GM23248 (cell line): ENCODE measurements around the gene PABPC4L. TPM values are rescaled to one million over a fixed set of nuclear protein-coding genes. Genes with fewer than 3 reads are reported as not detected.
A peak's percentile ranks its signal among the peaks of the same experiment; 100 is the strongest.

Experiments
- DNase-seq: peaks from one replicate; pipeline ENCODE4 v3.0.0-alpha.2; 2015
- H2AFZ ChIP-seq: fragments of 200-600 bp; sonication (generic); 2 replicates; pipeline ENCODE4 v1.6.1; 2016; ENCODE audit warnings: antibody characterized with exemption
- H3F3A ChIP-seq: fragments of 200-600 bp; sonication (generic); 2 replicates; pipeline ENCODE4 v1.6.1; 2016; ENCODE audit warnings: mild to moderate bottlenecking, antibody characterized with exemption, mixed run types; ENCODE audit not compliant: insufficient read depth
- H3K27ac ChIP-seq: fragments of 200-600 bp; sonication (generic); 2 replicates; pipeline ENCODE4 v1.5.1; 2016; ENCODE audit warnings: mild to moderate bottlenecking
- H3K27me3 ChIP-seq: fragments of 200-600 bp; sonication (generic); replicated peaks from 2 replicates; pipeline ENCODE4 v1.6.1; 2016; ENCODE audit warnings: mild to moderate bottlenecking; ENCODE audit not compliant: insufficient read depth
- H3K36me3 ChIP-seq: fragments of 200-600 bp; sonication (generic); 2 replicates; pipeline ENCODE4 v1.6.1; 2016; ENCODE audit warnings: low read depth, mild to moderate bottlenecking
- H3K4me1 ChIP-seq: fragments of 200-600 bp; sonication (generic); 2 replicates; pipeline ENCODE4 v1.6.1; 2016; ENCODE audit warnings: mild to moderate bottlenecking; ENCODE audit not compliant: insufficient read depth
- H3K4me2 ChIP-seq: fragments of 200-600 bp; sonication (generic); one replicate; pipeline ENCODE4 v1.6.1; 2016; ENCODE audit warnings: mild to moderate bottlenecking; ENCODE audit not compliant: unreplicated experiment
- H3K4me3 ChIP-seq: fragments of 200-600 bp; sonication (generic); 2 replicates; pipeline ENCODE4 v1.5.1; 2016; ENCODE audit warnings: mild to moderate bottlenecking
- H3K79me2 ChIP-seq: fragments of 200-600 bp; sonication (generic); 2 replicates; pipeline ENCODE4 v1.6.1; 2016; ENCODE audit warnings: mild to moderate bottlenecking; ENCODE audit not compliant: insufficient read depth
- H3K9ac ChIP-seq: fragments of 200-600 bp; sonication (generic); 2 replicates; pipeline ENCODE4 v1.6.1; 2016; ENCODE audit warnings: mild to moderate bottlenecking
- H3K9me2 ChIP-seq: fragments of 200-600 bp; sonication (generic); 2 replicates; pipeline ENCODE4 v1.6.1; 2016; ENCODE audit warnings: mixed run types, mild to moderate bottlenecking, moderate library complexity; ENCODE audit not compliant: insufficient read depth
- H3K9me3 ChIP-seq: fragments of 200-600 bp; sonication (generic); one replicate; pipeline ENCODE4 v1.6.1; 2017; ENCODE audit warnings: low read depth
- H4K20me1 ChIP-seq: fragments of 200-600 bp; sonication (generic); 2 replicates; pipeline ENCODE4 v1.6.0; 2016; ENCODE audit not compliant: insufficient read depth
- EZH2 ChIP-seq: fragments of 200-600 bp; sonication (generic); IDR thresholded peaks from 2 replicates; pipeline ENCODE4 v1.6.1; 2018; ENCODE audit warnings: antibody characterized with exemption, mild to moderate bottlenecking; ENCODE audit not compliant: insufficient read depth, poor library complexity, severe bottlenecking
- EZH2phosphoT487 ChIP-seq: fragments of 200-600 bp; sonication (generic); IDR thresholded peaks from 2 replicates; pipeline ENCODE4 v1.6.1; 2018; ENCODE audit warnings: antibody characterized with exemption, moderate library complexity, mild to moderate bottlenecking, low read depth; ENCODE audit not compliant: insufficient read depth
- WGBS, 2 experiments: methylation state at CpG; one replicate each; pipeline ENCODE4 v1.1.6; 2015 to 2017; ENCODE audit warnings: low lambda C conversion rate in 2 of 2, low coverage in 1 of 2; ENCODE audit errors: missing lambda C conversion rate in 2 of 2; 5-methylcytosine and 5-hydroxymethylcytosine counted together
- in situ Hi-C: fragments of 300-500 bp; cut with MboI; formaldehyde crosslinking; loops from 2 replicates; pipeline ENCODE4 v1.15.0; 2020
- polyA plus RNA-seq: library from polyadenylated mRNA; unstranded; fragments of >200 nt; fragmentation: Nextera tagmentation; extraction: Ambion mirVana; gene quantifications from 2 replicates; pipeline ENCODE4 v1.2.1, GENCODE V29; 2016
- total RNA-seq: library from RNA; depleted of rRNA; stranded (reverse); fragments of >200 nt; shearing (Covaris generic); gene quantifications from 2 replicates; pipeline ENCODE4 v1.2.3, GENCODE V29; 2014

Gene PABPC4L
- total and polyA plus RNA-seq, 2 experiments from 2014 or later = under 0.01 to 0.13 TPM

DNA sequence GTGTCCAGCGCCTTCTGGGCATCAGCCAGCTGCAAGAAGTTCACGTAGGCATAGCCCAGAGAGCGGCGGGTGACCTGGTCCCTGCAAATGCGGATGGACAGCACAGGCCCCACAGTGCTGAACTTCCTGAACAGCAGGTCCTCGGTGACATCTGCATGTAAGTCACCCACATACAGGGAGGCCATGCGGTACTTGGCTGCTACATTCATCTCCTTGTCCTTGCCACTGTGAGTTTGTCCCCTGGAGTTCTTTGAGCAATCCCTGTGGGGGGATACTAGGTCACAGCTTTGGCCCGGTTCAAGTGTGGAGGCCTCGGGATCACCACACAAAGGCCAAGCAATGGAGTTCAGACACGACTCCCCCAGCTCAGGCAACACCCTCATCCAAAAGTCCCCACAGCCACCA is 776 bp downstream of the PABPC4L start:
- DNase-seq = no peak
- no peaks in the 10 kb centered on the region for H3F3A ChIP-seq
- H3K36me3 ChIP-seq = no peaks in the 10 kb centered on the region
- no peaks in the 10 kb centered on the region; the same call in 1 of the 2 replicates for H3K27me3 ChIP-seq
- WGBS, 2 experiments = 42 to 43% methylated on average over 10 of the region's 10 CpGs
- no peaks in the 10 kb centered on the region for H3K79me2 ChIP-seq
- peak overlapping the region; percentile 69 for H3K4me3 ChIP-seq
- no peak overlapping the region for H3K27ac ChIP-seq
- H3K9ac ChIP-seq = peak overlapping the region; percentile 59
- no peaks in the 10 kb centered on the region for H3K9me2 ChIP-seq
- in situ Hi-C loops = no loop called here
- no peaks in the 10 kb centered on the region for H3K9me3 ChIP-seq
- no peaks in the 10 kb centered on the region for H3K4me1 ChIP-seq
- peak overlapping the region; percentile 65 for H3K4me2 ChIP-seq
- TF ChIP-seq EZH2phosphoT487 (no peak), EZH2 (no peak)
- H4K20me1 ChIP-seq = no peaks in the 10 kb centered on the region
- peak overlapping the region; percentile 86 for H2AFZ ChIP-seq

GRCh38 chr4:134189949-134190348 is 11.6 kb downstream of the PABPC4L start:
- Histone ChIP-seq H3K9me3 (no peaks in the 10 kb centered on the region), H3F3A (no peaks in the 10 kb centered on the region), H3K79me2 (no peaks in the 10 kb centered on the region), H3K4me2 (no peak overlapping the region), H4K20me1 (no peaks in the 10 kb centered on the region), H3K4me1 (no peaks in the 10 kb centered on the region), H3K27ac (no peak overlapping the region), H2AFZ (no peak overlapping the region), H3K9me2 (no peaks in the 10 kb centered on the region), H3K36me3 (no peaks in the 10 kb centered on the region), H3K9ac (no peak overlapping the region), H3K4me3 (no peak overlapping the region), H3K27me3 (no peaks in the 10 kb centered on the region)
- in situ Hi-C loops = no loop called here
- WGBS, 2 experiments = 33 to 41% methylated on average over 1 of the region's 1 CpG
- TF ChIP-seq EZH2 (no peak), EZH2phosphoT487 (no peak)
- DNase-seq = no peak

GRCh38 chr4:134189480-134189879 is 12.1 kb downstream of the PABPC4L start:
- Histone ChIP-seq H3K36me3 (no peaks in the 10 kb centered on the region), H3K27ac (no peak overlapping the region), H3K4me2 (no peak overlapping the region), H3K27me3 (no peaks in the 10 kb centered on the region), H4K20me1 (no peaks in the 10 kb centered on the region), H3K4me1 (no peaks in the 10 kb centered on the region), H3K9me3 (no peaks in the 10 kb centered on the region), H3K9me2 (no peaks in the 10 kb centered on the region; the same call in 1 of the 2 replicates), H3K4me3 (no peak overlapping the region), H3K79me2 (no peaks in the 10 kb centered on the region), H2AFZ (no peak overlapping the region), H3F3A (no peaks in the 10 kb centered on the region), H3K9ac (no peak overlapping the region)
- WGBS, 2 experiments = 0% methylated on average over 1 of the region's 1 CpG
- no peak for DNase-seq
- TF ChIP-seq EZH2phosphoT487 (no peak), EZH2 (no peak)
- in situ Hi-C loops = no loop called here

DNA sequence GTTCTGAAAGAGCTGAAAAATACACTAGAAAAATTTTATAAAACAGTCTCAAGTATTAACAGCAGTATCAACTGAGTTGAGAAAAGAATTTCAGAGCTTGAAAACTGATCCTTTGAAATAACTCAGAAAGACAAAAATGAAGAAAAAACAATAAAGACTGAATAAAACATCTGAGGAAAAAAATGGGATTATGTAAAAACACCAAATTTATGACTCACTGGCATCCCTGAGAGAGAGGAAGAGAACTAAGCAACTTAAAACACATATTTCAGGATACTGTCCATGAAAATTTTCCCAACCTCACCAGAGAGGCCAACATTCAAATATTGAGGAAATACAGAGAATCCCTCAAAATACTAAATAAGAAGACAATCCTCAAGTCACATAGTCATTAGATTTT is 22.9 kb downstream of the PABPC4L start:
- H3K9ac ChIP-seq = no peak overlapping the region
- H3K27me3 ChIP-seq = no peaks in the 10 kb centered on the region
- H3F3A ChIP-seq = no peaks in the 10 kb centered on the region
- no peak overlapping the region for H3K4me3 ChIP-seq
- in situ Hi-C loops = no loop called here
- no peak for DNase-seq
- H4K20me1 ChIP-seq = no peaks in the 10 kb centered on the region
- no peaks in the 10 kb centered on the region for H3K36me3 ChIP-seq
- H3K27ac ChIP-seq = no peak overlapping the region
- H3K4me1 ChIP-seq = no peaks in the 10 kb centered on the region
- no peaks in the 10 kb centered on the region for H3K9me2 ChIP-seq
- no peaks in the 10 kb centered on the region for H3K9me3 ChIP-seq
- TF ChIP-seq EZH2 (no peak), EZH2phosphoT487 (no peak)
- no peak overlapping the region for H3K4me2 ChIP-seq
- no peak overlapping the region for H2AFZ ChIP-seq
- H3K79me2 ChIP-seq = no peaks in the 10 kb centered on the region

- Histone ChIP-seq H3K79me2 (no peaks in the 10 kb centered on the region), H3K27ac (no peak overlapping the region), H3K4me3 (no peak overlapping the region), H3K9me3 (no peaks in the 10 kb centered on the region), H3K9me2 (no peaks in the 10 kb centered on the region), H4K20me1 (no peaks in the 10 kb centered on the region), H3K4me2 (no peak overlapping the region), H3K9ac (no peak overlapping the region), H3K4me1 (no peaks in the 10 kb centered on the region), H3F3A (no peaks in the 10 kb centered on the region), H3K27me3 (no peaks in the 10 kb centered on the region), H3K36me3 (no peaks in the 10 kb centered on the region), H2AFZ (no peak overlapping the region)
- WGBS, 2 experiments = 19 to 44% methylated on average over 1 of the region's 1 CpG
- DNase-seq = no peak
- in situ Hi-C loops = no loop called here
- no peak for TF ChIP-seq EZH2
Measured at GRCh38 chr4:134174271-134174670, 27.3 kb downstream of the PABPC4L start.
